ENCODE data around the gene TCTN2. TPM values are rescaled to one million over a fixed set of nuclear protein-coding genes. Genes with fewer than 3 reads are reported as not detected.

Gene TCTN2
- total RNA-seq, result 1 to 10 TPM; 3.7 to 4.6 TPM

DNA sequence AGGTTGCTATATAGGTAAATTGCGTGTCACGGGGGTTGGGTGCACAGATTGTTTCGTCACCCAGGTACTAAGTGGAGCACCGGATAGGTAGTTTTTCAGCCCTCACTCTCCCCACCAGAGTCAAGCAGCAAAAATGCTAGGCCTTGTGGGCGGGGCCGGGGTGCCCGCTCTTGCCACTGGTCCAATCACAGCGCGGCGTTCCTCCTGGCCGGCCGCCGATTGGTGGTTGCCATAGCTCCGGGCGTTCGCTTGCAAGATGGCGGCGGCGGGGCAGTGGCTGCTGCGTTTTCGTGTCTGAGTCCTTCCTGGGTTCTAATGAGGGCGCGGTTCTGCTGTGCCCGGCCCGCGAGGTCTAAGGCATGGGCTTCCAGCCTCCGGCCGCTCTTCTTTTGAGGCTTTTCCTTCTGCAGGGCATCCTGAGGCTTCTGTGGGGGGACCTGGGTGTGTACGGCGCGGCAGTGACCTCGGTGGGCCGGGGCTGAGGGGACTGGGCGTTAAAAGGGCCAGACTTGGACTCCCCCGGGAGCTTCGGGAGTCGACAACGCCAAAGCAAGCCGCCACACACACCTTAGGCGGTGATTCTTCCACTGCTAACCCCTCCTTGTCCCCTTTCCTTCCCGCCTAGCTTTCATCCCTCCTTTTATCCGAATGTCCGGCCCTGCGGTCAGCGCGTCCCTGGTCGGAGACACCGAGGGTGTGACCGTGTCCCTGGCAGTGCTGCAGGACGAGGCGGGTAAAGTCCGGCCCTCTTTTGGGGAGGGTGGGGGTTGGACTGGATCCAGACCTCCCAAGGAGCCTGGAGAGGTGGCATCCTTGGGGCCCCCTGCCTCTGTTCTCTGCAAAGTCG lies at the start of gene TCTN2:
TSS of gene TCTN2 (plus strand) at position 232 of the 847 bp plus-strand sequence. CDS start at position 360, 128 bp downstream.
- Histone ChIP-seq H3K4me3 (peak within 1 kb of the TSS; percentile 83 to 87), H3K27me3 (no peaks in the 10 kb centered on the region), H3K36me3 (peaks cover 16% of the 10 kb centered on the region), H3K4me1 (peaks cover 0 to 12% of the 10 kb centered on the region in 2 donors), H3K27ac (no peak within 1 kb of the TSS), H3K9me3 (no peaks in the 10 kb centered on the region)
- DNase-seq (ENCODE audit: low spot score), result peak; percentile 97
- TF ChIP-seq, protein P1, sequence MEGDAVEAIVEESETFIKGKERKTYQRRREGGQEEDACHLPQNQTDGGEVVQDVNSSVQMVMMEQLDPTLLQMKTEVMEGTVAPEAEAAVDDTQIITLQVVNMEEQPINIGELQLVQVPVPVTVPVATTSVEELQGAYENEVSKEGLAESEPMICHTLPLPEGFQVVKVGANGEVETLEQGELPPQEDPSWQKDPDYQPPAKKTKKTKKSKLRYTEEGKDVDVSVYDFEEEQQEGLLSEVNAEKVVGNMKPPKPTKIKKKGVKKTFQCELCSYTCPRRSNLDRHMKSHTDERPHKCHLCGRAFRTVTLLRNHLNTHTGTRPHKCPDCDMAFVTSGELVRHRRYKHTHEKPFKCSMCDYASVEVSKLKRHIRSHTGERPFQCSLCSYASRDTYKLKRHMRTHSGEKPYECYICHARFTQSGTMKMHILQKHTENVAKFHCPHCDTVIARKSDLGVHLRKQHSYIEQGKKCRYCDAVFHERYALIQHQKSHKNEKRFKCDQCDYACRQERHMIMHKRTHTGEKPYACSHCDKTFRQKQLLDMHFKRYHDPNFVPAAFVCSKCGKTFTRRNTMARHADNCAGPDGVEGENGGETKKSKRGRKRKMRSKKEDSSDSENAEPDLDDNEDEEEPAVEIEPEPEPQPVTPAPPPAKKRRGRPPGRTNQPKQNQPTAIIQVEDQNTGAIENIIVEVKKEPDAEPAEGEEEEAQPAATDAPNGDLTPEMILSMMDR (IDR thresholded peaks at IDR 0.05), result no peak

DNA sequence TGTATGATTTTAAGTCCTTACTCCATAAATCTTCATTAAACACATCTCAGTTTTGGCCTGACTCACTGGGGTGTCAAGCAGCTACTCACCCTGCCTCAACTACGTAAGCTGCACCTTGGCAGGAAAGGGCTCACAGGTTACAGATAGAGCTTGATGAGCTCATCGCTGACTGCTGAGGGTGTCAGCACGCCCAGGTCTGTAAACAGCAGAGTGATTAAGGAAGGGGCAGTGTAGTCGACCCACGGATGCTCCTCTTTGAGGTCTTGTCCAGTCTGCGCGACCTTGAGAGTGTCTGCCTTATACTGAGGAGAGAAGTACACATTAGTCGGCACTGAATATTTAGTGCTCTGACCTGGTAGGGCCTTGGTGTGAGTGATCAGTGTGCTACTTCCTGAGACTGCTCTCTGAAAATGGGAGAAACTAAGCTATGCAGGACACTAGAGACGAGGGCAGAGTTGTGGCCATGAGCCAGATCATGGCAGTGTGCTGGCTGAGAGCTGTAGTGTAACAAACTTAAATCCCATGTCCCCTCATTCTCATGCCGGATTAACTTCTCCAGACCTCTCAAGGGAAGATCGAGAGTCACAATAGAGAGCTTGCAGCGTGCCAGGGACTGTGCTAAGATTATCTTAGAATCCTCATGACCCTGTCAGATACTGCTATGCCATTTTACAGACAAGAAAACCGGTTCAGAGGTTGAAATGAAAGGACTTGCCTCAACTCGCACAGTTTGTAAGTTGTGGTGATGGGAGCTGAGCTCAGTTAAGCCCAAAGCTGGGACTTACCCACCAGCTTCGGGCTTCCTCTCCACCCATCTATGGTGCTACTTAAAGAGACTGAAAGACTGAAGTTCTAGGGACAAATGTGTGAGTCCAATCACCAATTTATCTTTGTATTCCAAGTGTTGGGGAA lies 49.0 kb upstream of the TCTN2 start:
- Histone ChIP-seq H3K4me1 (peaks cover 0 to 3% of the 10 kb centered on the region in 2 donors), H3K36me3 (peaks cover 87% of the 10 kb centered on the region), H3K27ac (no peak overlapping the region), H3K4me3 (no peak overlapping the region), H3K27me3 (no peaks in the 10 kb centered on the region), H3K9me3 (no peaks in the 10 kb centered on the region)
- TF ChIP-seq, protein P1 (IDR thresholded peaks at IDR 0.05), result no peak
- DNase-seq (ENCODE audit: low spot score), result no peak

DNA sequence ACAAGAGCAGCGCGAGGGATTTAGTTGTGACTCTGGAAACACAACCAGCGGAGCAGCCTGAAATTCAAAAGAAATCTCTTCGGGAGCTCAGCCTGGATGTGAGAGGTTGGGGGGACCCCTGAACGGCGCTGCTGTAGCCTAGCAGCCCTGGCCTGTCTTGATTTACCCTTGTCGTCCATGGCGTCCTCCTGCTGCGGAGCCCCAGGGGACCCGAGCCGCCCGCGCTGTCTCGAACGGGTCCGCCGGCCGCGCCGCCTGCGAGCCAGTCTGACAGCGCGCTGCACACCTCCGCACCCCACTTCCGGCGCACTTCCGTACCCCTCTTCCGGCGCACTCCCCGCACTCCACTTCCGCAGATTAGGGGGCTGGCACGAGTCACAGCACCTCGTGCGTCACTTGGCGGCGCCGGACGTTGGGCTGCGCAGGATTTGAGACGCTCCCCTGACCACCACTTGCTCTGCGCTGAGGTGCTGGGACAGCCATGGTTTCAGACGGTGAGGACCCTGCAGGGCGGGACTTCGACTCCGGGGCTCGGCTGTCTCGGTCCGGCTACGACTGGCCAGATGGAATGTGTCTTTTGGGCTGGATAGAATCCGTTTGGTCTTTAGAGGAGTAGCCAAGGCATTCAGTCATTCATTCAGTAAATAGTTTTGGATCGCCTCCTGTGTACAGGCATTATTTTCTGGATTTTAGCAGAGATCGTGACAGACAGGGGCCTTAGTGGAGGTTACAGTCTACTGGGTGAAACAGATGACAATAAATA lies 37.4 kb upstream of the TCTN2 start, which contains the start of the genes EIF2B1 and GTF2H3:
TSS of gene EIF2B1 (minus strand) at position 308 of the 763 bp plus-strand sequence. CDS start at position 179, 129 bp downstream.
TSS of gene GTF2H3 (plus strand) at position 451 of the 763 bp plus-strand sequence. CDS start at position 482, 31 bp downstream.
- peak; percentile 96 for DNase-seq (ENCODE audit: low spot score)

DNA sequence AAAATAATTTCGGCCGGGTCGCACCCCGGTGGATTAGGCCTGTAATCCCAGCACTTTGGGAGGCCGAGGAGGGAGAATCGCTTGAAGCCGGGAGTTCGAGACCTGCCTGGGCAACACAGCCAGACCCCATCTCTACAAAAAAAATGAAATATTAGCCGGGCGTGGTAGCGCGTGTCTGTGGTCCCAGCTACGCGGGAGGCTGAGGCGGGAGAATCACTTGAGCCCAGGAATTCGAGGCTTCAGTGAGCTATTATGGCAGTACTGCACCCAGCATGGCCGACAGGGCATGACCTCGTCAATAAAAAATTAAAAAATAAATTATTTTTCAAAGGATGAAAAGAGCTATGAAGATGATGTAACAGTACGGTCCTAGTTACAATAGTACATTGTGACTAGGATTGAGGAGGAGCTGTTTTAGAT lies 36.8 kb upstream of the TCTN2 start:
- Histone ChIP-seq H3K36me3 (peaks cover 30% of the 10 kb centered on the region), H3K4me1 (peaks cover 0 to 13% of the 10 kb centered on the region in 2 donors), H3K9me3 (no peaks in the 10 kb centered on the region), H3K4me3 (peak overlapping the region; percentile 63 to 94), H3K27me3 (no peaks in the 10 kb centered on the region), H3K27ac (peak overlapping the region; percentile 78 to 79)
- TF ChIP-seq, protein P1 (IDR thresholded peaks at IDR 0.05), result no peak
- no peak for DNase-seq (ENCODE audit: low spot score)

More for the DNA sequence above, 37.4 kb upstream of the TCTN2 start, which contains the start of the genes EIF2B1 and GTF2H3:
- TF ChIP-seq, protein P1 (IDR thresholded peaks at IDR 0.05), result no peak
- H3K9me3 ChIP-seq, result no peaks in the 10 kb centered on the region
- no peaks in the 10 kb centered on the region for H3K27me3 ChIP-seq
- H3K4me1 ChIP-seq, result peaks cover 0 to 13% of the 10 kb centered on the region in 2 donors
- H3K27ac ChIP-seq, result peak within 1 kb of the TSS; percentile 78 to 79
- peak within 1 kb of the TSS; percentile 63 to 94 for H3K4me3 ChIP-seq
- peaks cover 36% of the 10 kb centered on the region for H3K36me3 ChIP-seq

DNA sequence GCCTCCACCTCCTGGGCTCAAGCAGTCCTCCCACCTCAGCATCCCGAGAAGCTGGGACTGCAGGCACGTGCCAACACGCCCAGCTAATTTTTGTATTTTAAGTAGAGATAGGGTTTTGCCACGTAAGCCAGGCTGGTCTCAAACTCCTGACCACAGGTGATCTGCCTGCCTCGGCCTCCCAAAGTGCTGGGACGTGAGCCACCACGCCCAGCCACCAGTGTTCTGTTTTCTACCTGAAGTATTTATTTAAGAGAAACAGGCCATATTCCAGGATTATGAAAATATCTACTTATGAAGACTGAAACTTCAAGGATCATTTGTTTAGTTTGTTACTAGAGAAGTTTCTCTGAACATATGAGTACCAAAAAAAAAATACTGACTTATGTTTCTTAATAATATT lies 27.0 kb upstream of the TCTN2 start:
- TF ChIP-seq, protein P1 (IDR thresholded peaks at IDR 0.05), result no peak
- H3K4me1 ChIP-seq, result no peaks in the 10 kb centered on the region

More for the DNA sequence above, 27.0 kb upstream of the TCTN2 start:
- Histone ChIP-seq H3K4me3 (no peak overlapping the region), H3K36me3 (peaks cover 23% of the 10 kb centered on the region), H3K9me3 (no peaks in the 10 kb centered on the region), H3K27me3 (no peaks in the 10 kb centered on the region), H3K27ac (no peak overlapping the region)
- no peak for DNase-seq (ENCODE audit: low spot score)

All from right atrium auricular region (tissue), 2 donors.